ENCODE measurements around the gene TMEM263.

TMEM263 gene

GRCh38 chr12:107012736-107013425 is 57.2 kb downstream of the TMEM263 start:
- Mint-ChIP-seq H3K9me3 (peaks cover 2% of the 10 kb centered on the region), H3K27ac (no peak overlapping the region), H3K36me3 (ENCODE audit: low read depth) (peaks cover 38% of the 10 kb centered on the region), H3K4me3 (no peak overlapping the region), H3K27me3 (ENCODE audit: low read depth) (no peaks in the 10 kb centered on the region), H3K4me1 (no peaks in the 10 kb centered on the region)
- TF ChIP-seq CTCF (IDR thresholded peaks at IDR 0.05; ENCODE audit: unreplicated experiment in 3 of 3), result no peak

- Mint-ChIP-seq H3K4me3 (no peak overlapping the region), H3K4me1 (no peaks in the 10 kb centered on the region), H3K27ac (no peak overlapping the region), H3K27me3 (ENCODE audit: low read depth) (no peaks in the 10 kb centered on the region), H3K9me3 (no peaks in the 10 kb centered on the region), H3K36me3 (ENCODE audit: low read depth) (peaks cover 27% of the 10 kb centered on the region)
- peak in 1 of 3 experiments; percentile 11 for TF ChIP-seq CTCF (IDR thresholded peaks at IDR 0.05; ENCODE audit: unreplicated experiment in 3 of 3)
These were observed 58.3 kb downstream of the TMEM263 start for GRCh38 chr12:107014055-107014454.

- TF ChIP-seq CTCF (IDR thresholded peaks at IDR 0.05; ENCODE audit: unreplicated experiment in 3 of 3), result no peak
- Mint-ChIP-seq H3K27me3 (ENCODE audit: low read depth) (no peaks in the 10 kb centered on the region), H3K4me3 (no peak overlapping the region), H3K36me3 (ENCODE audit: low read depth) (peaks cover 23% of the 10 kb centered on the region), H3K9me3 (no peaks in the 10 kb centered on the region), H3K27ac (no peak overlapping the region), H3K4me1 (no peaks in the 10 kb centered on the region)
These were observed 61.3 kb downstream of the TMEM263 start for GRCh38 chr12:107017042-107017441.

- TF ChIP-seq CTCF (IDR thresholded peaks at IDR 0.05; ENCODE audit: unreplicated experiment in 3 of 3), result no peak
- H3K36me3 Mint-ChIP-seq (ENCODE audit: low read depth), result peaks cover 15% of the 10 kb centered on the region
- H3K9me3 Mint-ChIP-seq, result no peaks in the 10 kb centered on the region
- no peak overlapping the region for H3K4me3 Mint-ChIP-seq
- H3K27ac Mint-ChIP-seq, result no peak overlapping the region
- H3K4me1 Mint-ChIP-seq, result no peaks in the 10 kb centered on the region
- H3K27me3 Mint-ChIP-seq (ENCODE audit: low read depth), result no peaks in the 10 kb centered on the region
These were observed 63.8 kb downstream of the TMEM263 start for GRCh38 chr12:107019546-107019945.

Data from nephron (organoid).